HepG2 (cell line): Measurements from ENCODE around the gene MC1R. TPM values are rescaled to one million over a fixed set of nuclear protein-coding genes. Genes with fewer than 3 reads are reported as not detected.

Experiments used
- AGO2 ChIP-seq: fragments of 200-400 bp; formaldehyde crosslinking; optimal IDR thresholded peaks from 2 replicates; pipeline ENCODE3; 2017; ENCODE audit warnings: mild to moderate bottlenecking, low read depth, low read length, moderate library complexity
- ERF ChIP-seq: IDR thresholded peaks from 2 replicates; pipeline ENCODE4 v1.6.1; 2018; ENCODE audit warnings: missing biosample characterization, missing genetic modification reagents
- HDAC6 ChIP-seq: fragments of 200-600 bp; sonication (generic); IDR thresholded peaks from 2 replicates; pipeline ENCODE4 v1.7.0; 2017; ENCODE audit warnings: mild to moderate bottlenecking, antibody characterized with exemption, low read length, low read depth
- MIXL1 ChIP-seq: IDR thresholded peaks from 2 replicates; pipeline ENCODE4 v1.6.1; 2016
- MYPOP ChIP-seq: sonication (generic); formaldehyde crosslinking; IDR thresholded peaks from 2 replicates; pipeline ENCODE4 v1.8.1; 2023; ENCODE audit warnings: mild to moderate bottlenecking, moderate library complexity, missing genetic modification reagents
- RARA ChIP-seq: IDR thresholded peaks from 2 replicates; pipeline ENCODE4 v1.6.1; 2016; ENCODE audit warnings: missing genetic modification reagents, missing compliant biosample characterization
- RARG ChIP-seq: sonication (generic); formaldehyde crosslinking; IDR thresholded peaks from 2 replicates; pipeline ENCODE4 v1.4.0; 2020; ENCODE audit warnings: low read depth, mild to moderate bottlenecking, missing genetic modification reagents
- RORA ChIP-seq: sonication (generic); formaldehyde crosslinking; IDR thresholded peaks from 2 replicates; pipeline ENCODE4 v1.5.0; 2020; ENCODE audit warnings: mild to moderate bottlenecking, missing genetic modification reagents, moderate library complexity
- THAP9 ChIP-seq: sonication (generic); formaldehyde crosslinking; IDR thresholded peaks from 2 replicates; pipeline ENCODE4; 2020; ENCODE audit warnings: missing genetic modification reagents, mild to moderate bottlenecking, borderline replicate concordance
- ZFP90 ChIP-seq: sonication (generic); formaldehyde crosslinking; IDR thresholded peaks from 2 replicates; pipeline ENCODE4 v1.8.0; 2022; ENCODE audit warnings: missing genetic modification reagents, mild to moderate bottlenecking, inconsistent platforms, borderline replicate concordance
- ZHX1 ChIP-seq: sonication (generic); formaldehyde crosslinking; IDR thresholded peaks from 2 replicates; pipeline ENCODE4 v1.8.1; 2022; ENCODE audit warnings: low read depth, mild to moderate bottlenecking, missing genetic modification reagents
- ZNF205 ChIP-seq: IDR thresholded peaks from 2 replicates; pipeline ENCODE4 v1.6.1; 2018; ENCODE audit warnings: missing biosample characterization, missing genetic modification reagents
- ZNF770 ChIP-seq: sonication (generic); formaldehyde crosslinking; IDR thresholded peaks from 2 replicates; pipeline ENCODE4 v1.5.0; 2020; ENCODE audit warnings: mild to moderate bottlenecking, missing genetic modification reagents
- ZNF83 ChIP-seq: sonication (generic); formaldehyde crosslinking; IDR thresholded peaks from 2 replicates; pipeline ENCODE4 v1.4.0; 2020; ENCODE audit warnings: missing genetic modification reagents, mild to moderate bottlenecking, borderline replicate concordance
- polyA plus RNA-seq, 8 experiments: library from polyadenylated mRNA; depleted of rRNA in 3 of 8; stranded (reverse) in 7 of 8; unstranded in 1 of 8; fragments of >200 nt; fragmentation: Illumina TruSeq in 4 of 8; extraction: Trizol in 4 of 8; gene quantifications; 2 replicates each; pipeline versions ENCODE4 v1.2.1 to v1.2.3, GENCODE V29; 2011 to 2016; ENCODE audit warnings: low read depth in 4 of 8, missing spikeins in 1 of 8, mixed read lengths in 1 of 8; ENCODE audit not compliant: insufficient read depth in 1 of 8
- total RNA-seq, 5 experiments: library from RNA; depleted of rRNA; stranded (reverse); fragments of >200 nt; fragmentation: Illumina TruSeq; extraction: Trizol; gene quantifications; 2 replicates each; pipeline ENCODE4 v1.2.3, GENCODE V29; 2016; ENCODE audit warnings: low read depth in 1 of 5
- TF ChIP-seq, protein P1 (sequence below): sonication (generic); formaldehyde crosslinking; IDR thresholded peaks from 2 replicates; pipeline ENCODE4 v1.8.1; 2023; ENCODE audit warnings: mild to moderate bottlenecking, missing genetic modification reagents
- TF ChIP-seq, protein P2 (sequence below): sonication (generic); formaldehyde crosslinking; IDR thresholded peaks from 2 replicates; pipeline ENCODE4 v1.5.0; 2020; ENCODE audit warnings: mild to moderate bottlenecking, missing genetic modification reagents

MC1R gene
- total and polyA plus RNA-seq, 2 of the 13 experiments (the other 11 are each of a cell fraction or from before 2014, with no cell fraction given): 9.1 to 14.8 TPM

DNA sequence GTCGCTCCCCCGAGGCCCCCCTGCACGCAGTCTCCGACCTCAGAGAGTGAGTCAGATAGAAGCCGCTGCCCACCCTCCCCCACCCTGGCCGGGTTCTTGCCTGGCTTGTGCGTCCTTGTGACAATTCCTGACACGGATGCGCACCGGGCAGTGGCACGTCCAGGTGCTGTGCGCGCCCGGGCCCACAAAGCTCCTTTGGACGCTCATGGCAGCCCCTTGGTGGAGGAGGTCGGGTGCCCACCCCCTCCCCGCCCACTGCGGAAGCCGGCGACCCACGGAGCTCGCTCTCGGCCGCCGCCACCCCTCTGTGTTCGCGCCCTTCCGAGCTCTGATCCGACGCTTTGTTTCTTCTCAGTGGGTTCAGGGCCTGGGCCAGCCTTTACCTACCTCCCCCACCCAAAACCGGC lies 3.8 kb downstream of the MC1R start (continued):
- TF ChIP-seq THAP9 (CRISPR knock-in tag): 0 out of 2 replicates have a peak, but pooled peaks have one; percentile 56
- TF ChIP-seq MYPOP (CRISPR knock-in tag): peak; percentile 84; the same call in 1 of the 2 replicates
- TF ChIP-seq ZFP90 (CRISPR knock-in tag): 0 out of 2 replicates have a peak, but pooled peaks have one; percentile 52
- TF ChIP-seq ZHX1 (CRISPR knock-in tag): no peak
- TF ChIP-seq RARG: no peak
- no peak for TF ChIP-seq ZNF770 (CRISPR knock-in tag)
- TF ChIP-seq MIXL1 (CRISPR knock-in tag): no peak
- no peak for TF ChIP-seq ERF (CRISPR knock-in tag)
- TF ChIP-seq ZNF83 (CRISPR knock-in tag): peak; percentile 92; the same call in 1 of the 2 replicates
- no peak for TF ChIP-seq RORA
- TF ChIP-seq, protein P1, sequence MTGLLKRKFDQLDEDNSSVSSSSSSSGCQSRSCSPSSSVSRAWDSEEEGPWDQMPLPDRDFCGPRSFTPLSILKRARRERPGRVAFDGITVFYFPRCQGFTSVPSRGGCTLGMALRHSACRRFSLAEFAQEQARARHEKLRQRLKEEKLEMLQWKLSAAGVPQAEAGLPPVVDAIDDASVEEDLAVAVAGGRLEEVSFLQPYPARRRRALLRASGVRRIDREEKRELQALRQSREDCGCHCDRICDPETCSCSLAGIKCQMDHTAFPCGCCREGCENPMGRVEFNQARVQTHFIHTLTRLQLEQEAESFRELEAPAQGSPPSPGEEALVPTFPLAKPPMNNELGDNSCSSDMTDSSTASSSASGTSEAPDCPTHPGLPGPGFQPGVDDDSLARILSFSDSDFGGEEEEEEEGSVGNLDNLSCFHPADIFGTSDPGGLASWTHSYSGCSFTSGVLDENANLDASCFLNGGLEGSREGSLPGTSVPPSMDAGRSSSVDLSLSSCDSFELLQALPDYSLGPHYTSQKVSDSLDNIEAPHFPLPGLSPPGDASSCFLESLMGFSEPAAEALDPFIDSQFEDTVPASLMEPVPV (CRISPR knock-in tag): no peak; the same call in 1 of the 2 replicates
- peak; percentile 48 for TF ChIP-seq RARA
- TF ChIP-seq ZNF205 (CRISPR knock-in tag): no peak
- no peak for TF ChIP-seq HDAC6
- TF ChIP-seq, protein P2, sequence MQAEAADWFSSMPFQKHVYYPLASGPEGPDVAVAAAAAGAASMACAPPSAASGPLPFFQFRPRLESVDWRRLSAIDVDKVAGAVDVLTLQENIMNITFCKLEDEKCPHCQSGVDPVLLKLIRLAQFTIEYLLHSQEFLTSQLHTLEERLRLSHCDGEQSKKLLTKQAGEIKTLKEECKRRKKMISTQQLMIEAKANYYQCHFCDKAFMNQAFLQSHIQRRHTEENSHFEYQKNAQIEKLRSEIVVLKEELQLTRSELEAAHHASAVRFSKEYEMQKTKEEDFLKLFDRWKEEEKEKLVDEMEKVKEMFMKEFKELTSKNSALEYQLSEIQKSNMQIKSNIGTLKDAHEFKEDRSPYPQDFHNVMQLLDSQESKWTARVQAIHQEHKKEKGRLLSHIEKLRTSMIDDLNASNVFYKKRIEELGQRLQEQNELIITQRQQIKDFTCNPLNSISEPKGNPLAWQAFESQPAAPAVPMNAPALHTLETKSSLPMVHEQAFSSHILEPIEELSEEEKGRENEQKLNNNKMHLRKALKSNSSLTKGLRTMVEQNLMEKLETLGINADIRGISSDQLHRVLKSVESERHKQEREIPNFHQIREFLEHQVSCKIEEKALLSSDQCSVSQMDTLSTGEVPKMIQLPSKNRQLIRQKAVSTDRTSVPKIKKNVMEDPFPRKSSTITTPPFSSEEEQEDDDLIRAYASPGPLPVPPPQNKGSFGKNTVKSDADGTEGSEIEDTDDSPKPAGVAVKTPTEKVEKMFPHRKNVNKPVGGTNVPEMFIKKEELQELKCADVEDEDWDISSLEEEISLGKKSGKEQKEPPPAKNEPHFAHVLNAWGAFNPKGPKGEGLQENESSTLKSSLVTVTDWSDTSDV (CRISPR knock-in tag): 0 out of 2 replicates have a peak, but pooled peaks have one; percentile 21
- TF ChIP-seq AGO2: peak; percentile 97
